ENCODE data around the gene CCT6B. TPM values are rescaled to one million over a fixed set of nuclear protein-coding genes. Genes with fewer than 3 reads are reported as not detected.
"Not testable (repeated sequence)": the region's sequence is repeated elsewhere in the genome, so short reads cannot be mapped to it uniquely, and the experiment has no call there.

Gene CCT6B
- total RNA-seq, 1 donor from 2014 or later = 2.4 TPM

DNA sequence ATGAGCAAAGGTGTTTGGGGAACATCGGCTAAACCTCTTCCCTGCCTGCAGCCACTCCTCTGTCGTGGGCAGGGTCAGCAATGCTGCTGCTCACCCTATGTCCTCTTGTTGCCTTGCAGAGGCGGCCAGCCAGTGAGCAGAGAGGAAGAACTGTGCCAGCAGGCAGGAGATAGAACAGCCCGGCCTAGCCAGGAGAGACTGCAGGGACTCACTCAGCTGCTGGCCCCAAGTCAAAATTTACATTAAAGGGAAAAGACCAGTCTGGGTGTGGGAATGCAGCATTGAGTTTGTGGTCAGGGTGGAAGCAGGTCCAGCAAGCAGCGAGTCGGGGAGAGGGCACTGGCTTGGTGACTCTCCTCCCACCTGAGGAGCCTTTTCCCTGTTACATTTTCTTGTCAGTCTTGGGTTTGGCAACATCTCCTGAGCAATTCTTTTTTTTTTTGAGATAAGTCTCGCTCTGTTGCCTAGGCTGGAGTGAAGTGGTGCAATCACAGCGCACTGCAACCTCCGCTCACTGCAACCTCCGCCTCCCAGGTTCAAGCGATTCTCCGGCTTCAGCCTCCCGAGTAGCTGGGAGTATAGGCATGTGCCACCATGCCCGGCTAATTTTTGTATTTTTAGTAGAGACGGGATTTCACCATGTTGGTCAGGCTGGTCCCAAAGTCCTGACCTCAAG, 41.8 kb upstream of the CCT6B start:
- H3K4me3 ChIP-seq (ENCODE audit: low read depth, low read length) = no peak overlapping the region
- TF ChIP-seq, protein P1, sequence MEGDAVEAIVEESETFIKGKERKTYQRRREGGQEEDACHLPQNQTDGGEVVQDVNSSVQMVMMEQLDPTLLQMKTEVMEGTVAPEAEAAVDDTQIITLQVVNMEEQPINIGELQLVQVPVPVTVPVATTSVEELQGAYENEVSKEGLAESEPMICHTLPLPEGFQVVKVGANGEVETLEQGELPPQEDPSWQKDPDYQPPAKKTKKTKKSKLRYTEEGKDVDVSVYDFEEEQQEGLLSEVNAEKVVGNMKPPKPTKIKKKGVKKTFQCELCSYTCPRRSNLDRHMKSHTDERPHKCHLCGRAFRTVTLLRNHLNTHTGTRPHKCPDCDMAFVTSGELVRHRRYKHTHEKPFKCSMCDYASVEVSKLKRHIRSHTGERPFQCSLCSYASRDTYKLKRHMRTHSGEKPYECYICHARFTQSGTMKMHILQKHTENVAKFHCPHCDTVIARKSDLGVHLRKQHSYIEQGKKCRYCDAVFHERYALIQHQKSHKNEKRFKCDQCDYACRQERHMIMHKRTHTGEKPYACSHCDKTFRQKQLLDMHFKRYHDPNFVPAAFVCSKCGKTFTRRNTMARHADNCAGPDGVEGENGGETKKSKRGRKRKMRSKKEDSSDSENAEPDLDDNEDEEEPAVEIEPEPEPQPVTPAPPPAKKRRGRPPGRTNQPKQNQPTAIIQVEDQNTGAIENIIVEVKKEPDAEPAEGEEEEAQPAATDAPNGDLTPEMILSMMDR (IDR thresholded peaks at IDR 0.05; ENCODE audit: insufficient read depth, low read length, poor library complexity, severe bottlenecking) = no peak
- H3K36me3 ChIP-seq (ENCODE audit: control insufficient read depth, insufficient read depth, low read length) = peaks cover 2% of the 10 kb centered on the region
- DNase-seq (ENCODE audit: low read depth) = no peak
- no peaks in the 10 kb centered on the region for H3K27me3 ChIP-seq (ENCODE audit: control insufficient read depth, insufficient read depth, low read length)

DNA sequence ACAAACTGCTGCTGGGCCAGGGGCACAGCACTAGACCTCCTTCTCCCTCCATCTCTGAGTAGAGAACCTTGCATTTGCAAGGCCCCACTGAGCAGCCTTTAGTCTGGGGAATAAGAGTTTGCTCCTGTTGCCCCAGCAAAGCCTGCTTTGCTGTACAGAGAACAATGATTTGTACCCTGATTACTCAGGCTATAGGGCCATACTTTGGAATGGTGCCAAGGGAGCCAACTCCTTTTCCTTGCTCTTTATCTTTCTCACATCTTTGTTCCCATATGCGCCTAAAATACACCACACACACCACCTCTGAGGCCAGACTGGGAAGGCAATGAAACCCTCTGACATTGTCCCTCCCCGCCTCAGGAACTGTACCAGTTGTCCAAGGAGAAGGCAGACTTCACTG, 40.3 kb upstream of the CCT6B start:
- Histone ChIP-seq H3K36me3 (ENCODE audit: control insufficient read depth, insufficient read depth, low read length) (peaks cover 2% of the 10 kb centered on the region), H3K4me3 (ENCODE audit: low read depth, low read length) (no peak overlapping the region), H3K27me3 (ENCODE audit: control insufficient read depth, insufficient read depth, low read length) (no peaks in the 10 kb centered on the region)
- TF ChIP-seq, protein P1 (IDR thresholded peaks at IDR 0.05; ENCODE audit: insufficient read depth, low read length, poor library complexity, severe bottlenecking) = no peak
- DNase-seq (ENCODE audit: low read depth) = no peak

DNA sequence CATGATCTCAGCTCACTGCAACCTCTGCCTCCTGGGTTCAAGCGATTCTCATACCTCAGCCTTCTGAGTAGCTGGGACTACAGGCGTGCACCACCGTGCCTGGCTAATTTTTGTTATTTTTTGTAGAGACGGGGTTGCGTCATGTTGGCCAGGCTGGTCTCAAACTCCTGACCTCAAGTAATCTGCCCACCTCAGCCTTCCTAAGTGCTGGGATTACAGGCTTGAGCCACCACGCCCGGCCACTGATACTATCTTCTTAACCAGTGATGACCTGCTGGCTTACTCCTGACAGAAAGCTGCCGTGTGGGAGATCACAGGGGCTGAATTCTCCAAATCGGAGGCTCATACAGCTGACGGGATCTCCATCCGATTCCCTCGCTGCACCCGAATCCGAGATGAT, 39.7 kb upstream of the CCT6B start:
- not testable (repeated sequence) for H3K36me3 ChIP-seq (ENCODE audit: control insufficient read depth, insufficient read depth, low read length); H3K27me3 ChIP-seq (ENCODE audit: control insufficient read depth, insufficient read depth, low read length); H3K4me3 ChIP-seq (ENCODE audit: low read depth, low read length); DNase-seq (ENCODE audit: low read depth)

DNA sequence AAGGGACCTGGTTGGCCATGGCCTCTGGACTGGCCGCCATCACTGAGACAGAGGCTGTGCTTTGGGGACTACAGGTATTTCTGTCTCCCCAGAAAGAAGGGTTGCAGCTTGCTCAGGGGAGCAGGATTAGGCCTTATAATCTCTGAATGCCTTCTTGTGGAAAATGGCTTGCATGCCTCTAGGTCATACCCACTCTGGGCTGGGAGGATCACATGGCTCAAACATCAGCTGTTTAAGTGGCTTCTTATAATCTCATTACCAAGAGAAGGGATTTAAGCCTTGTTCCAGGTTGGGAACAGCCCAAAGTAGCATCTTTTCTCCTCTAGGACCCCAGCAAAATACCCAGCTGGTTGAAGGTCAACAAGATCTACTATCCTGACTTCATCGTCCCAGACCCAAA, 38.2 kb upstream of the CCT6B start:
- Histone ChIP-seq H3K27me3 (ENCODE audit: control insufficient read depth, insufficient read depth, low read length) (no peaks in the 10 kb centered on the region), H3K4me3 (ENCODE audit: low read depth, low read length) (no peak overlapping the region), H3K36me3 (ENCODE audit: control insufficient read depth, insufficient read depth, low read length) (peaks cover 2% of the 10 kb centered on the region)
- TF ChIP-seq, protein P1 (IDR thresholded peaks at IDR 0.05; ENCODE audit: insufficient read depth, low read length, poor library complexity, severe bottlenecking) = no peak
- no peak for DNase-seq (ENCODE audit: low read depth)

DNA sequence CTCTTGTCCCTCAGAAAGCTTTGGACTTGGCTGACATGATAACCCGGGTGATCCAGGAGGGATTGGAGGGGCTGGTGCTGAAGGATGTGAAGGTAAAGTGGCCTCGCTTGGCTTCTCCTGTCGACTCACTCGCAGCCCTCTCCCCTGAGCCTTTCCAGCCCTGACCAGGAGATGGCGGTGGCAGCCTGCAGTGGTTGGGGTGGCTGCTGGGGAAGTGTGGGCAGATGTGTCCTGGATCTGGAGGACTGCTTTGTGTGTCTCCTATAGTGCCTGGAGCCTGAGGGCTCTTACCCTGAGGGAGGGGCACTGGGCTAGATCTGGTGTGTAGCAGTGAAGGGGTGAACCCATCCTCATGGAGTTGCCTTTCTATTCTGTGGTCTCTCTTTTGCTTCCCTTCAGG, 36.9 kb upstream of the CCT6B start:
- DNase-seq (ENCODE audit: low read depth) = no peak
- H3K27me3 ChIP-seq (ENCODE audit: control insufficient read depth, insufficient read depth, low read length) = no peaks in the 10 kb centered on the region
- H3K4me3 ChIP-seq (ENCODE audit: low read depth, low read length) = no peak overlapping the region
- peaks cover 2% of the 10 kb centered on the region for H3K36me3 ChIP-seq (ENCODE audit: control insufficient read depth, insufficient read depth, low read length)
- TF ChIP-seq, protein P1 (IDR thresholded peaks at IDR 0.05; ENCODE audit: insufficient read depth, low read length, poor library complexity, severe bottlenecking) = peak; percentile 96

DNA sequence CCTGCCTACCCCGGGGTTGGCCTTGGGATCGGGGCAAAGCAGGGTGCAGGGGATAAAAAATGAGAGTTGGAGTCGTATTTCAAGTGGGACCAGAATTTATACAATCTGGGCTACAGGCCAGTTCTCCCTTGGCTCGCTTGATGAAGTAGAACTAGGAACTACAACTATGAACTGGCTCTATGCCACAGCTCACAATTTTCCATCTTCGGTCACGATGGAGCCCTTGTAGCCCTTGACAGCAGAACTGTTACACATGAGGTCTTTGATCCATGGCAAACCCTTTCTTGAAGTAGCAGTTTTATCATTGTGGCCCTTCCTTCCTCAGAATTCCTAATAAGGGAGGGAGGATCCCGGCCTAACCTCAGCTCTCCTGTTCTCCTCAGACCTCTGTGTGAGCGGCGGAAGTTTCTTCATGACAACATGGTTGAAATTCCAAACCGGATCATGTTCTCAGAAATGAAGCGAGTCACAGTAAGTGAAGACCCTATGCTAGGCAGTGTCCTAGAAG, 36.1 kb upstream of the CCT6B start:
- TF ChIP-seq, protein P1 (IDR thresholded peaks at IDR 0.05; ENCODE audit: insufficient read depth, low read length, poor library complexity, severe bottlenecking) = no peak
- Histone ChIP-seq H3K36me3 (ENCODE audit: control insufficient read depth, insufficient read depth, low read length) (peaks cover 2% of the 10 kb centered on the region), H3K27me3 (ENCODE audit: control insufficient read depth, insufficient read depth, low read length) (no peaks in the 10 kb centered on the region), H3K4me3 (ENCODE audit: low read depth, low read length) (no peak overlapping the region)
- DNase-seq (ENCODE audit: low read depth) = no peak
